GM12878 (cell line): ENCODE data around the gene RYK. TPM values are rescaled to one million over a fixed set of nuclear protein-coding genes. Genes with fewer than 3 reads are reported as not detected.

Source experiments
- ATAC-seq: fragments of 200-7000 bp; cut with Tn5 transposase; 3 replicates; pipeline ENCODE4 v1.9.1; 2020; ENCODE audit warnings: mild to moderate bottlenecking, moderate library complexity
- BruUV-seq: library from RNA; stranded (reverse); fragments of 400-500 nt; replicated peaks from 2 replicates; lab custom pipeline; 2021; lab: Mats Ljungman, UMichigan
- CTCF ChIA-PET: fragments of 300-600 bp; sonication (Branson Sonifier 250); formaldehyde crosslinking; extraction: SDS; loops from one replicate; lab custom pipeline; 2021; ENCODE audit warnings: inconsistent platforms; lab: Yijun Ruan, JAX
- POLR2A ChIA-PET: fragments of 350-600 bp; formaldehyde crosslinking; extraction: SDS; loops from one replicate; lab custom pipeline; 2021; ENCODE audit warnings: inconsistent platforms; lab: Charles Lee
- RAD21 ChIA-PET: fragments of 300-600 bp; sonication (Branson Sonifier 250); formaldehyde crosslinking; loops from one replicate; lab custom pipeline; 2023; ENCODE audit warnings: antibody characterized with exemption; ENCODE audit not compliant: unreplicated experiment; lab: Charles Lee
- SMC1A ChIA-PET: fragments of 300-600 bp; sonication (Branson Sonifier 250); formaldehyde crosslinking; loops from one replicate; lab custom pipeline; 2023; ENCODE audit not compliant: unreplicated experiment, uncharacterized antibody; lab: Charles Lee
- DNase-seq: peaks from one replicate; pipeline ENCODE4 v3.0.0-alpha.2; 2011; ENCODE audit warnings: low read depth, low spot score
- FAIRE-seq: peaks from 3 replicates; lab custom pipeline; 2011; peaks lifted over from hg19 to GRCh38; lab: Jason Lieb, UNC
- H2AFZ ChIP-seq: 2 replicates; pipeline ENCODE4 v1.6.0; 2011; ENCODE audit warnings: low read depth, low read length, control low read depth; ENCODE audit not compliant: control insufficient read depth
- H3K27ac ChIP-seq: 2 replicates; pipeline ENCODE4 v1.5.1; 2011; ENCODE audit warnings: control low read depth; ENCODE audit not compliant: control insufficient read depth, insufficient read depth
- H3K27me3 ChIP-seq, 2 experiments: replicated peaks in 1 of 2; 2 replicates each; pipeline versions ENCODE4 v1.6.0 to v1.6.1; 2011; ENCODE audit warnings: low read length in 1 of 2; ENCODE audit not compliant: control insufficient read depth in 2 of 2, insufficient read depth in 2 of 2
- H3K36me3 ChIP-seq, 2 experiments: 2 replicates each; pipeline ENCODE4 v1.5.1; 2011; ENCODE audit warnings: low read length in 1 of 2; ENCODE audit not compliant: control insufficient read depth in 2 of 2, insufficient read depth in 2 of 2
- H3K4me1 ChIP-seq: 2 replicates; pipeline ENCODE4 v1.6.1; 2011; ENCODE audit warnings: mild to moderate bottlenecking, low read length, moderate library complexity, mixed read lengths; ENCODE audit not compliant: control insufficient read depth, insufficient read depth
- H3K4me2 ChIP-seq: 2 replicates; pipeline ENCODE4 v1.6.0; 2011; ENCODE audit warnings: control low read depth; ENCODE audit not compliant: control insufficient read depth, insufficient read depth
- H3K4me3 ChIP-seq: fragments of 200-600 bp; sonication (generic); 2 replicates; pipeline ENCODE4 v1.5.1; 2016
- H3K79me2 ChIP-seq: 2 replicates; pipeline ENCODE4 v1.6.0; 2011; ENCODE audit warnings: low read length; ENCODE audit not compliant: control insufficient read depth, insufficient read depth
- H3K9ac ChIP-seq: 2 replicates; pipeline ENCODE4 v1.8.0; 2011; ENCODE audit warnings: low read length, control low read depth, mixed read lengths; ENCODE audit not compliant: control insufficient read depth, insufficient read depth
- H3K9me3 ChIP-seq: replicated peaks from 3 replicates; pipeline ENCODE4 v1.5.1; 2011; ENCODE audit warnings: mild to moderate bottlenecking, low read length; ENCODE audit not compliant: control insufficient read depth, insufficient read depth
- H4K20me1 ChIP-seq: 2 replicates; pipeline ENCODE4 v1.6.0; 2011; ENCODE audit not compliant: control insufficient read depth, insufficient read depth
- CBX3 ChIP-seq: fragments of 200-600 bp; sonication (generic); IDR thresholded peaks from 2 replicates; pipeline ENCODE4 v1.6.1; 2016; ENCODE audit warnings: low read depth, borderline replicate concordance
- CHD4 ChIP-seq: fragments of 200-600 bp; sonication (generic); IDR thresholded peaks from 2 replicates; pipeline ENCODE4 v1.6.1; 2016; ENCODE audit warnings: mild to moderate bottlenecking
- E2F4 ChIP-seq: IDR thresholded peaks from 2 replicates; pipeline ENCODE4 v1.6.1; 2012; ENCODE audit warnings: low read depth, low read length, improper control_type of control experiment
- EGR1 ChIP-seq, 2 experiments: IDR thresholded peaks; 1 replicate in 1 of 2; 2 replicates in 1 of 2; pipeline ENCODE4 v1.6.1; 2011 to 2012; ENCODE audit warnings: low read depth in 2 of 2, low read length in 2 of 2, borderline replicate concordance in 1 of 2, mild to moderate bottlenecking in 1 of 2, moderate library complexity in 1 of 2
- HDAC2 ChIP-seq: fragments of 200-600 bp; sonication (generic); IDR thresholded peaks from 2 replicates; pipeline ENCODE4 v1.6.1; 2017
- IRF4 ChIP-seq: IDR thresholded peaks from 2 replicates; pipeline ENCODE4 v1.6.1; 2011; ENCODE audit warnings: low read depth, low read length
- JUNB ChIP-seq: IDR thresholded peaks from 2 replicates; pipeline ENCODE4 v1.6.1; 2016; ENCODE audit warnings: antibody characterized with exemption, mild to moderate bottlenecking
- JUND ChIP-seq: IDR thresholded peaks from 2 replicates; pipeline ENCODE4 v1.6.1; 2012; ENCODE audit warnings: low read depth, mild to moderate bottlenecking, low read length, improper control_type of control experiment, moderate library complexity
- KDM1A ChIP-seq: fragments of 200-600 bp; sonication (generic); IDR thresholded peaks from 2 replicates; pipeline ENCODE4 v1.6.1; 2016; ENCODE audit warnings: borderline replicate concordance
- MTA2 ChIP-seq: fragments of 450-650 bp; IDR thresholded peaks from 2 replicates; pipeline ENCODE4 v1.6.1; 2016; ENCODE audit warnings: low read depth, mild to moderate bottlenecking, moderate library complexity
- MTA3 ChIP-seq: IDR thresholded peaks from 2 replicates; pipeline ENCODE4 v1.6.1; 2012; ENCODE audit warnings: low read length, inconsistent platforms, borderline replicate concordance
- NFIC ChIP-seq: IDR thresholded peaks from 2 replicates; pipeline ENCODE4 v1.6.1; 2012; ENCODE audit warnings: low read depth, mild to moderate bottlenecking, inconsistent platforms, low read length, moderate library complexity
- NRF1 ChIP-seq: conservative IDR thresholded peaks from 2 replicates; pipeline ENCODE4 v1.6.1; 2011; ENCODE audit warnings: mild to moderate bottlenecking, low read depth, low read length, improper control_type of control experiment
- SMAD5 ChIP-seq: IDR thresholded peaks from 2 replicates; pipeline ENCODE4 v1.6.1; 2016; ENCODE audit warnings: antibody characterized with exemption, low read depth
- SP1 ChIP-seq: IDR thresholded peaks from one replicate; pipeline ENCODE4 v1.6.1; 2011; ENCODE audit warnings: low read depth, low read length
- SRF ChIP-seq, 2 experiments: IDR thresholded peaks; 2 replicates each; pipeline ENCODE4 v1.6.1; 2011; ENCODE audit warnings: low read depth in 2 of 2, low read length in 2 of 2, mild to moderate bottlenecking in 1 of 2, moderate library complexity in 1 of 2
- TARDBP ChIP-seq: IDR thresholded peaks from 2 replicates; pipeline ENCODE4 v1.6.1; 2016; ENCODE audit warnings: borderline replicate concordance
- TBL1XR1 ChIP-seq: IDR thresholded peaks from 2 replicates; pipeline ENCODE4 v1.6.1; 2012; ENCODE audit warnings: low read depth, low read length, improper control_type of control experiment
- TCF12 ChIP-seq: IDR thresholded peaks from 2 replicates; pipeline ENCODE4 v1.6.1; 2011; ENCODE audit warnings: low read depth, mild to moderate bottlenecking, low read length
- ZBED1 ChIP-seq: IDR thresholded peaks from 2 replicates; pipeline ENCODE4 v1.6.1; 2016; ENCODE audit warnings: borderline replicate concordance
- WGBS: methylation state at CpG from one replicate; pipeline ENCODE4 v1.1.6; 2016; ENCODE audit warnings: low lambda C conversion rate; ENCODE audit not compliant: insufficient replicate concordance, insufficient coverage; ENCODE audit errors: missing lambda C conversion rate; 5-methylcytosine and 5-hydroxymethylcytosine counted together
- in situ Hi-C: fragments of 300-500 bp; cut with MboI; formaldehyde crosslinking; loops from 9 replicates; pipeline ENCODE4 v1.14.3; 2018; ENCODE audit warnings: mixed read lengths
- intact Hi-C: fragments of 100-400 bp; cut with micrococcal nuclease; formaldehyde crosslinking; loops from one replicate; pipeline ENCODE4 v1.14.2; 2022; ENCODE audit not compliant: unreplicated experiment
- polyA plus RNA-seq, 11 experiments: library from polyadenylated mRNA; depleted of rRNA in 4 of 11; unstranded in 6 of 11; stranded (reverse) in 5 of 11; fragments of >200 nt; fragmentation: Nextera tagmentation in 4 of 11; fragmentation: Illumina TruSeq in 1 of 11; extraction: Ambion mirVana in 4 of 11; extraction: Trizol in 1 of 11; gene quantifications; 1 replicate in 1 of 11; 2 replicates in 10 of 11; pipeline versions ENCODE4 v1.2.1 to v1.2.3, GENCODE V29; 2011 to 2016; ENCODE audit warnings: inconsistent platforms in 2 of 11, missing spikeins in 2 of 11, low read depth in 1 of 11
- total RNA-seq, 4 experiments: library from RNA; depleted of rRNA in 3 of 4; stranded (reverse); fragments of >200 nt in 3 of 4; fragmentation: Illumina TruSeq in 1 of 4; extraction: Trizol in 1 of 4; gene quantifications; 2 replicates each; pipeline versions ENCODE4 v1.2.1 to v1.2.3, GENCODE V29; 2013 to 2021
- TF ChIP-seq, protein P1 (sequence below): fragments of 450-650 bp; IDR thresholded peaks from 2 replicates; pipeline ENCODE4 v1.6.1; 2016; ENCODE audit warnings: mild to moderate bottlenecking

Gene RYK
- total and polyA plus RNA-seq, 10 of the 15 experiments (the other 5 are each of a cell fraction or from before 2014, with no cell fraction given): 2.0 to 25.1 (median 11.1) TPM

- TF ChIP-seq E2F4 (no peak), SP1 (no peak)
Measured at GRCh38 chr3:134277066-134277660, 26.5 kb upstream of the RYK start (continued).

DNA sequence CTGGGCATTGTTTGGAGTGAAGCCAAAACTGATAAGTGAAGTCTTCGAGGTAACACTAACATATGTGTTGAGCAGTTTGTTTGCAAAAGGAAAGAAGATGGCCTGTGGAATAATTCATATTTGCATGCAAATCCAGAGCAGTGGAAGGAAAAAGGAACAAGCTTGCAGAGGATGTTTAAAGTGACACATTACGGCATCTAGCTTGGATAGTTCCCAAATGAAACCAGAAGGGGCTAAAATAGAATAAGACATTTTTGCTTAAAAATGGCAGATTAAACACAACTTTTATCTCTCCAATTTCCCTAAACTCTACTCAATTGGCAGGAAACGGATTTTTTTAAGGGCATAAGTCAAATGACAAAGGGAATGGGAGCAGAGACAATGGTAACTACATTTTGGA lies 25.4 kb upstream of the RYK start:
- no peak overlapping the region for H3K4me2 ChIP-seq
- intact Hi-C loops: no loop called here
- no peak for TF ChIP-seq JUNB
- TF ChIP-seq SRF (IDR thresholded peaks at IDR 0.05; ENCODE audit: low read depth in 2 of 2, low read length in 2 of 2): no peak
- TF ChIP-seq EGR1 (IDR thresholded peaks at IDR 0.05; ENCODE audit: borderline replicate concordance in 1 of 2, low read depth in 2 of 2, low read length in 2 of 2): no peak
- TF ChIP-seq CBX3: no peak
- no peak for TF ChIP-seq JUND
- TF ChIP-seq ZBED1: no peak
- TF ChIP-seq NRF1: no peak
- TF ChIP-seq, protein P1, sequence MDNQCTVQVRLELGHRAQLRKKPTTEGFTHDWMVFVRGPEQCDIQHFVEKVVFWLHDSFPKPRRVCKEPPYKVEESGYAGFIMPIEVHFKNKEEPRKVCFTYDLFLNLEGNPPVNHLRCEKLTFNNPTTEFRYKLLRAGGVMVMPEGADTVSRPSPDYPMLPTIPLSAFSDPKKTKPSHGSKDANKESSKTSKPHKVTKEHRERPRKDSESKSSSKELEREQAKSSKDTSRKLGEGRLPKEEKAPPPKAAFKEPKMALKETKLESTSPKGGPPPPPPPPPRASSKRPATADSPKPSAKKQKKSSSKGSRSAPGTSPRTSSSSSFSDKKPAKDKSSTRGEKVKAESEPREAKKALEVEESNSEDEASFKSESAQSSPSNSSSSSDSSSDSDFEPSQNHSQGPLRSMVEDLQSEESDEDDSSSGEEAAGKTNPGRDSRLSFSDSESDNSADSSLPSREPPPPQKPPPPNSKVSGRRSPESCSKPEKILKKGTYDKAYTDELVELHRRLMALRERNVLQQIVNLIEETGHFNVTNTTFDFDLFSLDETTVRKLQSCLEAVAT: no peak
- TF ChIP-seq NFIC: no peak
- no peak for TF ChIP-seq MTA3
- no peak for TF ChIP-seq SMAD5
- no peak for TF ChIP-seq MTA2
- TF ChIP-seq IRF4: no peak
- no peak for TF ChIP-seq TCF12
- no peak for TF ChIP-seq HDAC2
- no peak for TF ChIP-seq CHD4
- TF ChIP-seq TBL1XR1: no peak
- TF ChIP-seq KDM1A: no peak
- TF ChIP-seq TARDBP: no peak
- H2AFZ ChIP-seq: no peak overlapping the region
- no peaks in the 10 kb centered on the region for H3K36me3 ChIP-seq
- H3K4me3 ChIP-seq: no peak overlapping the region
- no peaks in the 10 kb centered on the region for H4K20me1 ChIP-seq
- no TSS peak for BruUV-seq
- ChIA-PET SMC1A (interaction anchor here (0.8 kb wide), 1 partner anchor 24 kb away, joined by 3 read pairs; no protein-coding TSS in a partner anchor), RAD21 (no interaction called here), POLR2A (interaction anchor here (0.6 kb wide), 1 partner anchor 35 kb away, joined by 3 read pairs; no protein-coding TSS in a partner anchor), CTCF (no interaction called here)
- FAIRE-seq: no peak
- peaks cover 0 to 5% of the 10 kb centered on the region in 2 experiments; a peak in 2 of 4 replicates for H3K27me3 ChIP-seq
- H3K9ac ChIP-seq: no peak overlapping the region
- no peaks in the 10 kb centered on the region for H3K79me2 ChIP-seq
- in situ Hi-C loops: no loop called here
- no peaks in the 10 kb centered on the region for H3K4me1 ChIP-seq
- WGBS: 36% methylated on average over 3 of the region's 3 CpGs
- ATAC-seq: no peak
- no peaks in the 10 kb centered on the region for H3K9me3 ChIP-seq
- no peak overlapping the region for H3K27ac ChIP-seq
- no peak for DNase-seq
